ENCODE results near the gene SCRT2.

The SCRT2 gene

GRCh38 chr20:703426-703825 is 27.8 kb upstream of the SCRT2 start:
- ChIA-PET POLR2A (no interaction called here), CTCF (interaction anchor here (0.5 to 1.2 kb wide), 2 partner anchors 36 to 102 kb away, joined by 3 read pairs; no protein-coding TSS in a partner anchor)
- no peak for TF ChIP-seq FOXK2 (IDR thresholded peaks at IDR 0.05)
- no peak for TF ChIP-seq SP1 (IDR thresholded peaks at IDR 0.05)
- TF ChIP-seq BHLHE40 (IDR thresholded peaks at IDR 0.05; ENCODE audit: borderline replicate concordance), result no peak
- TF ChIP-seq LEF1 (IDR thresholded peaks at IDR 0.05; ENCODE audit: borderline replicate concordance), result no peak
- TF ChIP-seq CTBP1 (IDR thresholded peaks at IDR 0.05; ENCODE audit: borderline replicate concordance), result no peak
- DNase-seq (ENCODE audit: extremely low spot score), result no peak

DNA sequence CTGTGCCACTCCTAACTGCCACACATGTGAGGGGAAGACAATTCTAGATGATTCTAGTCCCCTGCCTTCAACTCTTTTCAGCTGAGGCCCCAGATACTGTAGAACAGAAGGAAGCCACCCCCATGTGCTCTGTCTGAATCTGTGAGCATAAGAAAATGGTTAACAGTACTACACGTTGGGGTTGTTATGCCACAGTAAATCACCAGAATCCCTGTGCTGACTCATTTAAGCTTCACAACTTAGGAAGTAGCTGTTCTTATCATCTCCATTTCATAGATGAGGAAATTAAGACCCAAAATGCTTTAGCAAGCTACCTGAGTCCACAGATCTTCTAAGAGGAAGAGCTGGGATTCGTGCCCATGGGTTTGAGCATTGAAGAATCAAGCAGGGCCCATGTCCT is 27.4 kb upstream of the SCRT2 start:
- POLR2A ChIA-PET, result no interaction called here
- DNase-seq (ENCODE audit: extremely low spot score), result no peak
- CTCF ChIA-PET, result interaction anchor here (0.5 kb wide), 1 partner anchor 102 kb away, joined by 3 read pairs; no protein-coding TSS in a partner anchor
- no peak for TF ChIP-seq PKNOX1 (IDR thresholded peaks at IDR 0.05)

DNA sequence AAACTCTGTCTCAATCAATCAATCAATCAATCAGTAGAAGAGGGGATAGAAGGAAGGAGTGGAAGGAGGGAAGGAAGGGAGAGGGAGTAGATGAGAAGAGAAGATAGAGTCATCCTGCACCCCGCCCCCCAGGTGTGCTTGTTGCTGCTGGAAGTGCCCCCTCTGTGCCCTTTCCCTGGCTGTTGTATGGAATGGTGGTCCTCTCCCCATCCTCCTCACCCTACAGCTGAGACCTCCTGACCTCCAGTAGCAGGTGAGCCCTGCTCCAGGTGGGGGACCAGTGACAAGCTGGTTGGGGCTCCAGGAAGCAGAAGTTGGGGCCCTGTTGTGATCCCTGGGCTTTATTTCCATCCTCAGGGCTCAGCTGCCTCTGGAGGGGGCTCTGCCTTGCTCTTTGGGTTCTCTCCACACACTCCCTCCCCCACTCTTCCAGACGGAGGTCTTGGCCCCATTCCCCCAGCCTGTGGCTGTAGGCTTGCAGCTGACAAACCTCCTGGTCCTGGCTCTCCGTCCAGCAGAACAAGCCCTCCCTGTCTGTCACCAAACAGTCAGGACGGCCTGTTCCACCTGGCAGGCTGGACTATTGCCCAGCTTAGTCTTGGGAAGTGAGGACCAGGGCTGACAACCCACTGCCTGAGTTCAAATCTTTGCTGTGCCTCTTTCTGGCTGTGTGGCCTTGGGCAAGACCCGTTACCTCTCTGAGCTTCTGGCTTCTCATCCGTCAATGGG is 26.0 kb upstream of the SCRT2 start:
- TF ChIP-seq NFRKB (IDR thresholded peaks at IDR 0.05), result no peak
- no peak for TF ChIP-seq SP1 (IDR thresholded peaks at IDR 0.05)
- no peak for TF ChIP-seq L3MBTL2 (conservative IDR thresholded peaks at IDR 0.05)
- no peak for TF ChIP-seq ZNF384 (IDR thresholded peaks at IDR 0.05)
- ChIA-PET CTCF (no interaction called here), POLR2A (no interaction called here)
- DNase-seq (ENCODE audit: extremely low spot score), result no peak

DNA sequence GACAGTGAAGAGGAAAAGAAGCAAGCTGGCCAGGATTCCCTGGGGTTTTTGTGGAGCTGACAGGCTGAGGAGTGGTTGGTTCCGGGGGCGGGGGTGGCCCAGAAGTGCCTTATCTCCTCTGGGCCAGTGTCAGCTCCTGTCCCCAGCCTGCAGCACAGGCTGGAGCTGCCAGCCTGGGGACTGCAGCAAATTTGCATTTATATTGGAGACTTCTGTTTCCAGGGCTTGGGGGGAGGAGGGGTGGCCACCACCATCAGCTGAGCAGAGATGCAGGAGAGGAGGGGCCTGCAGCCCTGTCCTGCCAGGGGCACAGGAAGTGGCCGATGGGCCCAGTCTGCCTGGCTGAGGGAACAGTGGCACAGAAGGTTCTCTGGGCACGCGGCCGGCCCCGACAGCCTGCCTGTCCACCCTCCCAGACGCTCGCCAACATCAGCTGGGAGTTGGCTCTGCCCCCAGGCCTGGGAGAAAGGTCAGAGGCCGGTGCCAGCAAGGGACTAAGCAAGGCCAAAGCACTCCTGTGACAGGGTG is 24.3 kb upstream of the SCRT2 start:
- TF ChIP-seq NFRKB (IDR thresholded peaks at IDR 0.05) (no peak), HDGF (IDR thresholded peaks at IDR 0.05; ENCODE audit: borderline replicate concordance) (no peak), BHLHE40 (IDR thresholded peaks at IDR 0.05; ENCODE audit: borderline replicate concordance) (no peak), ARNT (IDR thresholded peaks at IDR 0.05) (no peak), SUZ12 (IDR thresholded peaks at IDR 0.05) (no peak), ZNF384 (IDR thresholded peaks at IDR 0.05) (no peak), FOXM1 (IDR thresholded peaks at IDR 0.05; ENCODE audit: borderline replicate concordance) (no peak), LEF1 (IDR thresholded peaks at IDR 0.05; ENCODE audit: borderline replicate concordance) (no peak), CTBP1 (IDR thresholded peaks at IDR 0.05; ENCODE audit: borderline replicate concordance) (no peak), FOXA1 (IDR thresholded peaks at IDR 0.05) (no peak), TARDBP (IDR thresholded peaks at IDR 0.05) (no peak), SP1 (IDR thresholded peaks at IDR 0.05) (no peak), ELF4 (IDR thresholded peaks at IDR 0.05) (no peak), FOXK2 (IDR thresholded peaks at IDR 0.05) (no peak), PKNOX1 (IDR thresholded peaks at IDR 0.05) (no peak), L3MBTL2 (conservative IDR thresholded peaks at IDR 0.05) (no peak)
- CTCF ChIA-PET, result interaction anchor here (0.7 kb wide), 1 partner anchor 33 kb away, joined by 3 read pairs; no protein-coding TSS in a partner anchor
- no peak for DNase-seq (ENCODE audit: extremely low spot score)
- POLR2A ChIA-PET, result no interaction called here

DNA sequence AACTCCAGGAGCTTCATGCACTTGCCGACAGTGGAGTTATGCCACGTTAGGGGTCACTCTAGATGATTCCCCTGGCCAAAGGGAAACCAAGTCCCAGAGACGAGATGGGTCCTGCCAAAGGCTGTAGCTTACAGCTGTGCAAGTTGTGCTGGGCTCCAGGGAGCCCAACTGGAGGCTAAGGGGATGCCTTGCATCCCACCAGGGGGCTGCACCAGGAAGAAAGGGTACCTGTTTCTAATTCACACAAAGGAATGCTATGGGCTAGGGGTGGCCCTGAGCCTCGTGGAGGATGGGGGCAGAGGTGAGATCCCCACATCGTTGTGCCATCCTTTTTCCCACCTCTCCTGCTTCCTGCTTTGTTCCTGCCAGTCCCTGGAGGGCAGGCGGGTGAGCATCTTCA is 23.7 kb upstream of the SCRT2 start:
- DNase-seq (ENCODE audit: extremely low spot score), result no peak
- ChIA-PET POLR2A (no interaction called here), CTCF (no interaction called here)
- no peak for TF ChIP-seq ZNF384 (IDR thresholded peaks at IDR 0.05)
- no peak for TF ChIP-seq FOXM1 (IDR thresholded peaks at IDR 0.05; ENCODE audit: borderline replicate concordance)
- no peak for TF ChIP-seq BHLHE40 (IDR thresholded peaks at IDR 0.05; ENCODE audit: borderline replicate concordance)
- no peak for TF ChIP-seq HDGF (IDR thresholded peaks at IDR 0.05; ENCODE audit: borderline replicate concordance)
- TF ChIP-seq TARDBP (IDR thresholded peaks at IDR 0.05), result no peak
- TF ChIP-seq ARNT (IDR thresholded peaks at IDR 0.05), result no peak
- no peak for TF ChIP-seq L3MBTL2 (conservative IDR thresholded peaks at IDR 0.05)
- no peak for TF ChIP-seq NFRKB (IDR thresholded peaks at IDR 0.05)
- TF ChIP-seq PKNOX1 (IDR thresholded peaks at IDR 0.05), result no peak
- no peak for TF ChIP-seq CTBP1 (IDR thresholded peaks at IDR 0.05; ENCODE audit: borderline replicate concordance)

- CTCF ChIA-PET, result no interaction called here
- DNase-seq (ENCODE audit: extremely low spot score), result no peak
- TF ChIP-seq BHLHE40 (IDR thresholded peaks at IDR 0.05; ENCODE audit: borderline replicate concordance), result no peak
- TF ChIP-seq FOXK2 (IDR thresholded peaks at IDR 0.05), result no peak
- TF ChIP-seq CTBP1 (IDR thresholded peaks at IDR 0.05; ENCODE audit: borderline replicate concordance), result no peak
- TF ChIP-seq NFRKB (IDR thresholded peaks at IDR 0.05), result no peak
- no peak for TF ChIP-seq ZNF384 (IDR thresholded peaks at IDR 0.05)
- no peak for TF ChIP-seq HDGF (IDR thresholded peaks at IDR 0.05; ENCODE audit: borderline replicate concordance)
- no peak for TF ChIP-seq FOXA1 (IDR thresholded peaks at IDR 0.05)
- no peak for TF ChIP-seq FOXM1 (IDR thresholded peaks at IDR 0.05; ENCODE audit: borderline replicate concordance)
- no peak for TF ChIP-seq L3MBTL2 (conservative IDR thresholded peaks at IDR 0.05)
- TF ChIP-seq TARDBP (IDR thresholded peaks at IDR 0.05), result no peak
- TF ChIP-seq ELF4 (IDR thresholded peaks at IDR 0.05), result no peak
- no peak for TF ChIP-seq PKNOX1 (IDR thresholded peaks at IDR 0.05)
- no peak for TF ChIP-seq LEF1 (IDR thresholded peaks at IDR 0.05; ENCODE audit: borderline replicate concordance)
- no peak for TF ChIP-seq ARNT (IDR thresholded peaks at IDR 0.05)
- POLR2A ChIA-PET, result no interaction called here
Observed at GRCh38 chr20:698276-698675, 22.7 kb upstream of the SCRT2 start.
